Trophoblast cell (in vitro differentiated cells and primary cell): Measurements from ENCODE around the gene ESRRG.

Source experiments
- DNase-seq, 2 donors: peaks; one replicate each; pipeline ENCODE4 v3.0.0-alpha.2; 2016
- H2AFZ ChIP-seq: 2 replicates; pipeline ENCODE4 v1.6.1; 2013; ENCODE audit warnings: low read length, moderate library complexity, mild to moderate bottlenecking; ENCODE audit not compliant: insufficient read depth, poor library complexity
- H2AK5ac ChIP-seq: 2 replicates; pipeline ENCODE4 v1.6.1; 2013; ENCODE audit warnings: mild to moderate bottlenecking, low read length
- H2BK120ac ChIP-seq: 2 replicates; pipeline ENCODE4 v1.6.1; 2013; ENCODE audit warnings: low read length, mild to moderate bottlenecking, moderate library complexity; ENCODE audit not compliant: insufficient read depth, poor library complexity
- H2BK12ac ChIP-seq: 2 replicates; pipeline ENCODE4 v1.6.1; 2013; ENCODE audit warnings: mild to moderate bottlenecking, low read length, moderate library complexity
- H2BK5ac ChIP-seq: 2 replicates; pipeline ENCODE4 v1.6.1; 2013; ENCODE audit warnings: low read length, low read depth, moderate library complexity, mild to moderate bottlenecking; ENCODE audit not compliant: poor library complexity
- H3K14ac ChIP-seq: 2 replicates; pipeline ENCODE4 v1.6.1; 2013; ENCODE audit warnings: mild to moderate bottlenecking, low read length
- H3K18ac ChIP-seq: 2 replicates; pipeline ENCODE4 v1.6.1; 2013; ENCODE audit warnings: mild to moderate bottlenecking, low read length
- H3K23ac ChIP-seq: 2 replicates; pipeline ENCODE4 v1.6.1; 2013; ENCODE audit warnings: low read length
- H3K27ac ChIP-seq: 2 replicates; pipeline ENCODE4 v1.5.1; 2013; ENCODE audit warnings: low read depth, mild to moderate bottlenecking, inconsistent platforms, low read length, moderate library complexity
- H3K27me3 ChIP-seq: 2 replicates; pipeline ENCODE4 v1.6.1; 2013; ENCODE audit warnings: inconsistent platforms, mild to moderate bottlenecking, low read length, moderate library complexity; ENCODE audit not compliant: insufficient read depth
- H3K36me3 ChIP-seq, 2 experiments: 1 replicate in 1 of 2; 2 replicates in 1 of 2; pipeline ENCODE4 v1.6.1; 2013; ENCODE audit warnings: low read length in 2 of 2, mild to moderate bottlenecking in 2 of 2, moderate library complexity in 1 of 2; ENCODE audit not compliant: insufficient read depth in 2 of 2, control insufficient read depth in 1 of 2
- H3K4ac ChIP-seq: 2 replicates; pipeline ENCODE4 v1.6.1; 2013; ENCODE audit warnings: low read depth, mild to moderate bottlenecking, low read length, moderate library complexity
- H3K4me1 ChIP-seq, 2 experiments: 1 replicate in 1 of 2; 2 replicates in 1 of 2; pipeline ENCODE4 v1.6.1; 2013; ENCODE audit warnings: low read length in 2 of 2, mild to moderate bottlenecking in 2 of 2, moderate library complexity in 1 of 2; ENCODE audit not compliant: insufficient read depth in 2 of 2, control insufficient read depth in 1 of 2
- H3K4me2 ChIP-seq: 2 replicates; pipeline ENCODE4 v1.6.1; 2013; ENCODE audit warnings: inconsistent platforms, mild to moderate bottlenecking, low read length, moderate library complexity
- H3K4me3 ChIP-seq: 2 replicates; pipeline ENCODE4 v1.5.1; 2013; ENCODE audit warnings: mild to moderate bottlenecking, low read depth, low read length, inconsistent platforms
- H3K79me1 ChIP-seq: one replicate; pipeline ENCODE4 v1.6.1; 2013; ENCODE audit warnings: low read length
- H3K79me2 ChIP-seq: 2 replicates; pipeline ENCODE4 v1.6.1; 2013; ENCODE audit warnings: low read length, mild to moderate bottlenecking; ENCODE audit not compliant: control insufficient read depth, insufficient read depth, poor library complexity
- H3K9ac ChIP-seq: 2 replicates; pipeline ENCODE4 v1.6.1; 2013; ENCODE audit warnings: mild to moderate bottlenecking, low read length
- H3K9me3 ChIP-seq: 2 replicates; pipeline ENCODE4 v1.6.1; 2013; ENCODE audit warnings: low read depth, mild to moderate bottlenecking, control low read depth, inconsistent platforms, low read length; ENCODE audit not compliant: insufficient read depth
- H4K12ac ChIP-seq: 2 replicates; pipeline ENCODE4 v1.6.1; 2013; ENCODE audit warnings: low read depth, mild to moderate bottlenecking, low read length, moderate library complexity
- H4K8ac ChIP-seq: 2 replicates; pipeline ENCODE4 v1.6.1; 2013; ENCODE audit warnings: low read depth, mild to moderate bottlenecking, low read length, moderate library complexity
- H4K91ac ChIP-seq: one replicate; pipeline ENCODE4 v1.6.1; 2013; ENCODE audit warnings: low read depth, mild to moderate bottlenecking, low read length, moderate library complexity
- WGBS: extraction: QIAGEN DNeasy Blood & Tissue Kit; methylation state at CpG from one replicate; pipeline ENCODE4 v1.1.7; 2013; ENCODE audit warnings: missing lambda C conversion rate; ENCODE audit not compliant: insufficient read length, insufficient coverage; ENCODE audit errors: extremely low coverage; 5-methylcytosine and 5-hydroxymethylcytosine counted together

ESRRG gene

DNA sequence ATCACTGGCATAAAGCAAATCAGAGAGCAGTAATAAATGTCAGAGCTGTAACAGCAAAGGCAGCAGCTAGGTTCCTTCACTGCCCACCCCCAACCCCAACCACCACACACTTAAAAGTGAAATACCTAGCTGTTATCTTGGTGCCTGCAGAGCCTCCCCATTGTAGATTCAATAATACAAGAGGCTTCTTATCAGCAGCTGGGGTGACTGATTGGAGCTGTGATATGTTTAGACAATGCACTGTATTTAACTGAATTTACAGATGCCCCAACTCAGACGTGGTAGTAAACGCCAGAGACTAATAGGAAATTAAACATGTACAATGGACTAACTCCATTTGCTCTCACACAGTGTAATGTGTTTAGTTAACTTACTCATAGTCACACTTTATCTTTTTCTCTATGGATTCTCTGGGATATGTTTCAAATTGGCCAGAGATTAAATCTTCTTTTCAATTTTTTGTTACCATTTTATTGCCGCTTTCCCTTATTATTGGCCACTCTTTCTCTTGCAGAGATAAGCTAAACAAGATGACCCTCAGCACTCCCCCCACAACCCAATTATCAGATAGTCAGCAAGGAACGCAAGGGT is 117.1 kb downstream of the ESRRG start:
- no peak overlapping the region for H3K27ac ChIP-seq
- no peak overlapping the region for H2BK12ac ChIP-seq
- H3K4ac ChIP-seq = no peak overlapping the region
- H3K4me2 ChIP-seq = no peak overlapping the region
- DNase-seq = no peak
- no peak overlapping the region for H2BK5ac ChIP-seq
- H3K27me3 ChIP-seq = no peaks in the 10 kb centered on the region
- H3K79me1 ChIP-seq = no peaks in the 10 kb centered on the region
- no peak overlapping the region for H4K8ac ChIP-seq
- no peak overlapping the region for H3K18ac ChIP-seq
- no peak overlapping the region for H2BK120ac ChIP-seq
- H4K91ac ChIP-seq = no peak overlapping the region
- H3K23ac ChIP-seq = no peak overlapping the region
- no peak overlapping the region for H4K12ac ChIP-seq
- no peaks in the 10 kb centered on the region for H3K9me3 ChIP-seq
- no peak overlapping the region for H2AFZ ChIP-seq
- no peak overlapping the region for H3K14ac ChIP-seq
- H2AK5ac ChIP-seq = no peak overlapping the region
- H3K79me2 ChIP-seq = no peaks in the 10 kb centered on the region
- no peaks in the 10 kb centered on the region for H3K4me1 ChIP-seq
- no peak overlapping the region for H3K9ac ChIP-seq
- H3K36me3 ChIP-seq = no peaks in the 10 kb centered on the region
- no CpG with 5 or more reads among the region's 4 CpGs for WGBS
- H3K4me3 ChIP-seq = no peak overlapping the region

DNA sequence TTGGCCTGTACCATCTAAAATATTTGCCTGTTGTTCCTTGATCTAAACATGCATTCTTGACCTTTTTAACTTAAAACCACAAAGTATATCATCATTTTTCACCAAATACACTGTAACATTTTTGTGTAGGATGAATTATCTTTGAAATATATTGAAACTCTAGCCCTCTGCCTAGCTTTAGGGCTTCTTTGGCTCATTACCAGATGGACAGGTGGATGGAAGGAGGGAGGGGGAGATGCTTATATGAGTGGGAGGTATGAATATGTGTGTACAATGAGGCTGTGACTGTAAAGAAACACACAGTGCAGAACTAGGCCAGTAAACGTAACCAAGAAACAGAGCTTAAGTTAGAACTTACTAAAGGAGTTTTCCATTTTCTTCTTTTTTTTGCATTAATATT is 118.5 kb downstream of the ESRRG start:
- no peak overlapping the region for H3K9ac ChIP-seq
- H2AK5ac ChIP-seq = no peak overlapping the region
- H3K27me3 ChIP-seq = no peaks in the 10 kb centered on the region
- H3K4me2 ChIP-seq = no peak overlapping the region
- H3K79me2 ChIP-seq = peaks cover 3% of the 10 kb centered on the region
- no peaks in the 10 kb centered on the region for H3K36me3 ChIP-seq
- no peak overlapping the region for H3K4ac ChIP-seq
- no peaks in the 10 kb centered on the region for H3K9me3 ChIP-seq
- no peak overlapping the region for H4K8ac ChIP-seq
- H3K18ac ChIP-seq = no peak overlapping the region
- no peak overlapping the region for H4K91ac ChIP-seq
- no CpG with 5 or more reads among the region's 1 CpG for WGBS
- H2BK5ac ChIP-seq = no peak overlapping the region
- no peak overlapping the region for H2BK120ac ChIP-seq
- no peak overlapping the region for H2BK12ac ChIP-seq
- peaks cover 4% of the 10 kb centered on the region for H3K79me1 ChIP-seq
- H3K4me3 ChIP-seq = no peak overlapping the region
- no peak overlapping the region for H3K14ac ChIP-seq
- H3K27ac ChIP-seq = no peak overlapping the region
- DNase-seq = no peak
- no peaks in the 10 kb centered on the region for H3K4me1 ChIP-seq
- no peak overlapping the region for H3K23ac ChIP-seq
- H2AFZ ChIP-seq = no peak overlapping the region
- no peak overlapping the region for H4K12ac ChIP-seq

DNA sequence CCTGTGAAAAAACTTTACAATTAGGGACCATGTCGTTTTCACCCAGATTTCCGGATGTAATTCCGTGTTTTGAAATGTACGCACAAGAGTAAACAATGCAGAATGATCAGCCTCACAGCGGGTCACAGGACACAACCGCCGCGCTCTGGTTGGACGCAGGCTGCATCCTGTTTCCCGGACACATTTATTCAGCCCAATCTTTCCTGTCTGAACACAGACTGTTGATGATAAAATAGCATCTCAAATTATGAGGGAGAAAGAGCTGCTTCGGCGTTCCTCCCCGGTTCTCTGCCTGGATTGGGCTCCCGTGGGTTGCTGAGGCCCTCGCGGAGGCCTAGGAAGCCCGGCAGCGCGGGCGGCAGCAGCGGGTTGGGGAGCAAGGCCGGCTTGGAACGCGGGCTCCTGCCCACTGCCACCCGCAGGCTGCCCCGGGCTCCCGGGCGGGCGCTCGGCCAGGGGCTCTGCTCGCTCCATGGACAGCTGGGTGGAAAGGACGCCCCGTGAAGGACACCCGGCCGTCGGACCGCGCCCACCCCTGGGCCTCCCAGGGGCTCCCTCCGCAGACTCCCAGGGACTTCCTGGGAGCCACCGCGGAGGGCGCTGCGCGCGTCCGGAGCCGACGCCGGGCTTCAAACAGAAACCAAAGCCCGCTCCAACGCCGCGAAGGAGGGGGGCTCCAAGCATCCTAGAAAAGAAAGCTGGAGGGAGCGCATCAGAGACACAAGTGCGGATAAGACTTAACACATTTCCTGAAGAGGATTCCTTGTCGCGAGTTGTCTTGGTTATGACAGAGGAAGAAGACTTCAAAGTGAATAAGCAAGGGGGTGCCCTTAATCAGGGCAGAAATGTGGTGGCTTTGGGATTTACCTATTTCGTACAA is 122.3 kb downstream of the ESRRG start:
- H3K9me3 ChIP-seq = no peaks in the 10 kb centered on the region
- H2BK5ac ChIP-seq = peak overlapping the region; percentile 12
- H2AK5ac ChIP-seq = no peak overlapping the region
- H3K18ac ChIP-seq = peak overlapping the region; percentile 63
- H4K12ac ChIP-seq = peak overlapping the region; percentile 95
- H3K79me1 ChIP-seq = peaks cover 4% of the 10 kb centered on the region
- peak overlapping the region; percentile 46 for H3K4ac ChIP-seq
- peak overlapping the region; percentile 16 for H3K27ac ChIP-seq
- peaks cover 3% of the 10 kb centered on the region for H3K79me2 ChIP-seq
- WGBS = no CpG with 5 or more reads among the region's 58 CpGs
- peak overlapping the region; percentile 72 for H3K4me2 ChIP-seq
- peak overlapping the region; percentile 81 for H3K4me3 ChIP-seq
- peak; percentile 42 to 68 for DNase-seq
- no peaks in the 10 kb centered on the region for H3K27me3 ChIP-seq
- H3K36me3 ChIP-seq = no peaks in the 10 kb centered on the region
- peak overlapping the region; percentile 94 for H4K8ac ChIP-seq
- peak overlapping the region; percentile 82 for H4K91ac ChIP-seq
- no peak overlapping the region for H2BK12ac ChIP-seq
- peak overlapping the region; percentile 86 for H2BK120ac ChIP-seq
- H3K4me1 ChIP-seq = no peaks in the 10 kb centered on the region
- peak overlapping the region; percentile 89 for H2AFZ ChIP-seq
- peak overlapping the region; percentile 82 for H3K14ac ChIP-seq
- H3K9ac ChIP-seq = peak overlapping the region; percentile 85
- H3K23ac ChIP-seq = no peak overlapping the region

DNA sequence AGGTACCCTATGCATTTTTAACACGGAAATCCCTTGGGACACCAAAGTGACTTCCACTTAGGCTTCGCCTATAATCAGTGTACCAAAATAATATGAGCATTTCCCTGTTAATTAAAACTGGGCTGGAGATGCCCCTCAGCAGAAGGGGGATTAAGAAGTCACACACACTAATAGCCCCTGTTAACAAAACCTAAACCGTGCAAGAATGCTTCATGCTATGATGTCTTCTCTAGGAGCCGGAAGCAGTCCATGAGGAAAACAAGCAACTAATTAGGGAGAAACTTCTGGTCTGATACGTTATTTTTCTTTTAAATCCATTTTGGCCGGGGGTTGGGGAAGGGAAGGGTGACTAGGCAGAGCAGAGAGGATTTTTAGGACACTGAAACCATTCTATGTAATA is 123.4 kb downstream of the ESRRG start:
- Histone ChIP-seq H3K23ac (no peak overlapping the region), H3K36me3 (no peaks in the 10 kb centered on the region), H3K4me2 (no peak overlapping the region), H2AK5ac (no peak overlapping the region), H2BK5ac (no peak overlapping the region), H3K79me2 (peaks cover 3% of the 10 kb centered on the region), H3K27ac (no peak overlapping the region), H3K18ac (no peak overlapping the region), H3K14ac (no peak overlapping the region), H4K91ac (no peak overlapping the region), H4K8ac (no peak overlapping the region), H3K9me3 (no peaks in the 10 kb centered on the region), H3K4ac (no peak overlapping the region), H3K27me3 (no peaks in the 10 kb centered on the region), H3K9ac (no peak overlapping the region), H2BK12ac (no peak overlapping the region), H3K4me1 (no peaks in the 10 kb centered on the region), H2AFZ (no peak overlapping the region), H2BK120ac (no peak overlapping the region), H3K79me1 (peaks cover 4% of the 10 kb centered on the region), H4K12ac (no peak overlapping the region), H3K4me3 (no peak overlapping the region)
- DNase-seq = no peak
- no CpG with 5 or more reads among the region's 6 CpGs for whole genome bisulfite sequencing
